ENCODE results near the gene SLC8A3. TPM values are rescaled to one million over a fixed set of nuclear protein-coding genes. Genes with fewer than 3 reads are reported as not detected.

Gene SLC8A3
- polyA plus RNA-seq, 3 donors: 0.25 to 0.74 (median 0.35) TPM

- peak; percentile 23 for DNase-seq
These were observed 114.7 kb downstream of the SLC8A3 start for GRCh38 chr14:70073924-70074566.

- no peak for DNase-seq
These were observed 119.6 kb downstream of the SLC8A3 start for GRCh38 chr14:70069186-70069585.

- no peak for DNase-seq
These were observed 120.9 kb downstream of the SLC8A3 start for GRCh38 chr14:70067810-70068209.

GRCh38 chr14:70064136-70064865 lies 124.5 kb downstream of the SLC8A3 start:
- DNase-seq: no peak

- no peak for DNase-seq
These were observed 127.6 kb downstream of the SLC8A3 start for GRCh38 chr14:70061108-70061507.

GRCh38 chr14:70059545-70059944 lies 129.2 kb downstream of the SLC8A3 start:
- DNase-seq: no peak

GRCh38 chr14:70057519-70058136 lies 131.1 kb downstream of the SLC8A3 start:
- DNase-seq: no peak

GRCh38 chr14:70052990-70053389 lies 135.8 kb downstream of the SLC8A3 start:
- DNase-seq: peak; percentile 66

GRCh38 chr14:70050136-70050535 lies 138.6 kb downstream of the SLC8A3 start:
- DNase-seq: no peak

GRCh38 chr14:70049605-70050004 lies 139.1 kb downstream of the SLC8A3 start:
- DNase-seq: no peak

- no peak for DNase-seq
These were observed 140.5 kb downstream of the SLC8A3 start for GRCh38 chr14:70048313-70048654.

- DNase-seq: no peak
These were observed 141.0 kb downstream of the SLC8A3 start for GRCh38 chr14:70047598-70048312.

- DNase-seq: peak; percentile 37
These were observed 142.8 kb downstream of the SLC8A3 start for GRCh38 chr14:70045844-70046535.

GRCh38 chr14:70045310-70045709 lies 143.4 kb downstream of the SLC8A3 start:
- DNase-seq: no peak

GRCh38 chr14:70043001-70043400 lies 145.8 kb downstream of the SLC8A3 start:
- DNase-seq: no peak

- DNase-seq: no peak
These were observed 152.1 kb downstream of the SLC8A3 start for GRCh38 chr14:70036665-70037064.

- DNase-seq: no peak
These were observed 154.5 kb downstream of the SLC8A3 start for GRCh38 chr14:70034257-70034656.

- no peak for DNase-seq
These were observed 155.2 kb downstream of the SLC8A3 start for GRCh38 chr14:70033561-70033960.

GRCh38 chr14:70033116-70033515 lies 155.6 kb downstream of the SLC8A3 start:
- DNase-seq: no peak

- no peak for DNase-seq
These were observed 156.3 kb downstream of the SLC8A3 start for GRCh38 chr14:70032447-70032846.

GRCh38 chr14:70032016-70032415 lies 156.7 kb downstream of the SLC8A3 start:
- DNase-seq: no peak

Data from renal pelvis (tissue), 4 donors.